Fibroblast of lung (primary cell): ENCODE data around the gene AIPL1. TPM values are rescaled to one million over a fixed set of nuclear protein-coding genes. Genes with fewer than 3 reads are reported as not detected.
A peak's percentile ranks its signal among the peaks of the same experiment; 100 is the strongest.

ENCODE experiments used
- DNase-seq, 2 donors: peaks; one replicate each; pipeline versions ENCODE4 v3.0.0 to v3.0.0-alpha.2; 2010; ENCODE audit warnings: low read depth in 2 of 2
- H2AFZ ChIP-seq: 2 replicates; pipeline ENCODE4 v1.5.1; 2012; ENCODE audit warnings: low read length, control low read depth, inconsistent platforms
- H3K27ac ChIP-seq: 2 replicates; pipeline ENCODE4 v1.5.1; 2011; ENCODE audit warnings: low read length, control low read depth; ENCODE audit not compliant: insufficient read depth
- H3K27me3 ChIP-seq: 2 replicates; pipeline ENCODE4 v1.5.1; 2011; ENCODE audit warnings: mild to moderate bottlenecking, low read length; ENCODE audit not compliant: control insufficient read depth, insufficient read depth
- H3K36me3 ChIP-seq: 2 replicates; pipeline ENCODE4 v1.5.1; 2011; ENCODE audit warnings: low read length; ENCODE audit not compliant: control insufficient read depth, insufficient read depth
- H3K4me1 ChIP-seq: 2 replicates; pipeline ENCODE4 v1.5.1; 2011; ENCODE audit warnings: low read length; ENCODE audit not compliant: control insufficient read depth, insufficient read depth; ENCODE audit errors: extremely low read depth
- H3K4me2 ChIP-seq: 2 replicates; pipeline ENCODE4 v1.5.1; 2011; ENCODE audit warnings: low read length, control low read depth; ENCODE audit not compliant: insufficient read depth; ENCODE audit errors: extremely low read depth
- H3K4me3 ChIP-seq, 4 experiments: fragments of 200-600 bp in 1 of 4; sonication (generic) in 1 of 4; replicated peaks in 1 of 4; 2 replicates each; pipeline ENCODE4 v1.5.1; 2011 to 2016; ENCODE audit warnings: low read length in 4 of 4, low read depth in 3 of 4, mild to moderate bottlenecking in 3 of 4, control low read depth in 2 of 4, inconsistent platforms in 1 of 4, mixed read lengths in 1 of 4; ENCODE audit not compliant: insufficient read depth in 1 of 4; ENCODE audit errors: control extremely low read depth in 1 of 4
- H3K79me2 ChIP-seq: 2 replicates; pipeline ENCODE4 v1.5.1; 2012; ENCODE audit warnings: mild to moderate bottlenecking, low read length, inconsistent platforms; ENCODE audit not compliant: control insufficient read depth, insufficient read depth
- H3K9ac ChIP-seq: 2 replicates; pipeline ENCODE4 v1.5.1; 2011; ENCODE audit warnings: mild to moderate bottlenecking, low read length, control low read depth; ENCODE audit not compliant: insufficient read depth
- H3K9me3 ChIP-seq: 2 replicates; pipeline ENCODE4 v1.5.1; 2012; ENCODE audit warnings: low read depth, low read length; ENCODE audit not compliant: control insufficient read depth, insufficient read depth
- H4K20me1 ChIP-seq: 2 replicates; pipeline ENCODE4 v1.5.1; 2011; ENCODE audit warnings: low read length; ENCODE audit not compliant: control insufficient read depth, insufficient read depth; ENCODE audit errors: extremely low read depth
- EZH2 ChIP-seq: IDR thresholded peaks from 2 replicates; pipeline ENCODE4 v1.5.1; 2012; ENCODE audit warnings: low read length, control low read depth, mild to moderate bottlenecking; ENCODE audit errors: missing control alignments
- polyA plus RNA-seq, 2 donors: library from polyadenylated mRNA; depleted of rRNA in 1 of 2; stranded (reverse) in 1 of 2; unstranded in 1 of 2; fragments of >200 nt; gene quantifications; 2 replicates each; pipeline ENCODE4 v1.2.1, GENCODE V29; 2011 to 2012; ENCODE audit warnings: missing spikeins in 1 of 2
- total RNA-seq: library from RNA; depleted of rRNA; stranded (reverse); fragments of >200 nt; gene quantifications from 2 replicates; pipeline ENCODE4 v1.2.1, GENCODE V29; 2014
- TF ChIP-seq, protein P1 (sequence below), 2 donors: IDR thresholded peaks in 1 of 2; conservative IDR thresholded peaks in 1 of 2; 1 replicate in 1 of 2; 2 replicates in 1 of 2; pipeline ENCODE4 v1.5.1; 2011 to 2012; ENCODE audit warnings: low read length in 2 of 2, control low read depth in 1 of 2, inconsistent platforms in 1 of 2, low read depth in 1 of 2, mild to moderate bottlenecking in 1 of 2

The AIPL1 gene
- total and polyA plus RNA-seq, 2 donors (not counting 1 experiment from before 2014, with no cell fraction given), result 0.05 TPM; not detected in 1

- Histone ChIP-seq H3K27ac (no peak overlapping the region), H3K36me3 (peaks cover 3% of the 10 kb centered on the region), H3K27me3 (peaks cover 3% of the 10 kb centered on the region), H3K4me1 (no peaks in the 10 kb centered on the region), H4K20me1 (no peaks in the 10 kb centered on the region), H3K4me2 (no peak overlapping the region), H3K9ac (no peak overlapping the region), H3K9me3 (no peaks in the 10 kb centered on the region), H3K4me3 (no peak overlapping the region), H3K79me2 (no peaks in the 10 kb centered on the region), H2AFZ (no peak overlapping the region)
- DNase-seq, result peak in 1 of 2 donors; percentile 53
- TF ChIP-seq, protein P1, sequence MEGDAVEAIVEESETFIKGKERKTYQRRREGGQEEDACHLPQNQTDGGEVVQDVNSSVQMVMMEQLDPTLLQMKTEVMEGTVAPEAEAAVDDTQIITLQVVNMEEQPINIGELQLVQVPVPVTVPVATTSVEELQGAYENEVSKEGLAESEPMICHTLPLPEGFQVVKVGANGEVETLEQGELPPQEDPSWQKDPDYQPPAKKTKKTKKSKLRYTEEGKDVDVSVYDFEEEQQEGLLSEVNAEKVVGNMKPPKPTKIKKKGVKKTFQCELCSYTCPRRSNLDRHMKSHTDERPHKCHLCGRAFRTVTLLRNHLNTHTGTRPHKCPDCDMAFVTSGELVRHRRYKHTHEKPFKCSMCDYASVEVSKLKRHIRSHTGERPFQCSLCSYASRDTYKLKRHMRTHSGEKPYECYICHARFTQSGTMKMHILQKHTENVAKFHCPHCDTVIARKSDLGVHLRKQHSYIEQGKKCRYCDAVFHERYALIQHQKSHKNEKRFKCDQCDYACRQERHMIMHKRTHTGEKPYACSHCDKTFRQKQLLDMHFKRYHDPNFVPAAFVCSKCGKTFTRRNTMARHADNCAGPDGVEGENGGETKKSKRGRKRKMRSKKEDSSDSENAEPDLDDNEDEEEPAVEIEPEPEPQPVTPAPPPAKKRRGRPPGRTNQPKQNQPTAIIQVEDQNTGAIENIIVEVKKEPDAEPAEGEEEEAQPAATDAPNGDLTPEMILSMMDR (conservative IDR thresholded peaks at IDR 0.05 in 1 of 2, IDR thresholded peaks at IDR 0.05 in 1 of 2; ENCODE audit: low read depth in 1 of 2, low read length in 2 of 2), result no peak
- no peak for TF ChIP-seq EZH2
Observed at GRCh38 chr17:6450926-6451832, 16.3 kb upstream of the AIPL1 start.

DNA sequence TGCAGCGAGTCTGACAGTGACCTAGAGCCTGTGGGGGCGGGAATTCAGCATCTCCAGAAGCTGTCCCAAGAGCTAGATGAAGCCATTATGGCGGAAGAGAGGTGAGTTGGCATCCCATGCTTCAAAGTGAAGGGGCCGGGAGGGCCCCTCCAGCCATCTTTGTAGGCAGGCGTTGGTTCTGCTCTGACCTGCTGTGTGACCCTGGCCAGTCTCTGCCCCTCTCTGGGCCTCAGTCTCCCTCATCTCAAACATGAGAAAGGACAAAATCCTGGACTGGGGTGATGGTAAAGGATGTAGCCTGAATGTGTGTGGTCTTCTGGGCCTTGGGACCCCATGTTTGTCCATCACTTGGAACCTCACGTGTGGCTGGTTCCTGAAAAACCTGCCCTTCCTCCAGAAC, 14.4 kb upstream of the AIPL1 start:
- Histone ChIP-seq H2AFZ (no peak overlapping the region), H3K4me1 (peaks cover 9% of the 10 kb centered on the region), H3K9me3 (no peaks in the 10 kb centered on the region), H3K4me3 (no peak overlapping the region), H3K27me3 (no peaks in the 10 kb centered on the region), H3K4me2 (no peak overlapping the region), H3K36me3 (peaks cover 3% of the 10 kb centered on the region), H4K20me1 (no peaks in the 10 kb centered on the region), H3K9ac (no peak overlapping the region), H3K79me2 (no peaks in the 10 kb centered on the region), H3K27ac (no peak overlapping the region)
- TF ChIP-seq, protein P1 (conservative IDR thresholded peaks at IDR 0.05 in 1 of 2, IDR thresholded peaks at IDR 0.05 in 1 of 2; ENCODE audit: low read depth in 1 of 2, low read length in 2 of 2), result no peak
- TF ChIP-seq EZH2, result no peak
- DNase-seq, result no peak

GRCh38 chr17:6448473-6448872, 13.6 kb upstream of the AIPL1 start:
- Histone ChIP-seq H3K36me3 (peaks cover 3% of the 10 kb centered on the region), H3K4me2 (no peak overlapping the region)

More at GRCh38 chr17:6448473-6448872, 13.6 kb upstream of the AIPL1 start:
- Histone ChIP-seq H3K4me3 (no peak overlapping the region), H4K20me1 (no peaks in the 10 kb centered on the region), H3K4me1 (peaks cover 9% of the 10 kb centered on the region), H3K27ac (no peak overlapping the region), H3K27me3 (no peaks in the 10 kb centered on the region), H3K9ac (no peak overlapping the region), H3K79me2 (no peaks in the 10 kb centered on the region), H2AFZ (no peak overlapping the region), H3K9me3 (no peaks in the 10 kb centered on the region)
- TF ChIP-seq, protein P1 (conservative IDR thresholded peaks at IDR 0.05 in 1 of 2, IDR thresholded peaks at IDR 0.05 in 1 of 2; ENCODE audit: low read depth in 1 of 2, low read length in 2 of 2), result no peak
- no peak for TF ChIP-seq EZH2
- no peak for DNase-seq
